KG1 (cell line): ENCODE data around the gene PHGDH.
"Not testable (repeated sequence)": the region's sequence is repeated elsewhere in the genome, so short reads cannot be mapped to it uniquely, and the experiment has no call there.

Experiments
- DNase-seq: peaks from one replicate; lab custom pipeline; 2025; lab: John Stamatoyannopoulos, UW

Gene PHGDH

DNA sequence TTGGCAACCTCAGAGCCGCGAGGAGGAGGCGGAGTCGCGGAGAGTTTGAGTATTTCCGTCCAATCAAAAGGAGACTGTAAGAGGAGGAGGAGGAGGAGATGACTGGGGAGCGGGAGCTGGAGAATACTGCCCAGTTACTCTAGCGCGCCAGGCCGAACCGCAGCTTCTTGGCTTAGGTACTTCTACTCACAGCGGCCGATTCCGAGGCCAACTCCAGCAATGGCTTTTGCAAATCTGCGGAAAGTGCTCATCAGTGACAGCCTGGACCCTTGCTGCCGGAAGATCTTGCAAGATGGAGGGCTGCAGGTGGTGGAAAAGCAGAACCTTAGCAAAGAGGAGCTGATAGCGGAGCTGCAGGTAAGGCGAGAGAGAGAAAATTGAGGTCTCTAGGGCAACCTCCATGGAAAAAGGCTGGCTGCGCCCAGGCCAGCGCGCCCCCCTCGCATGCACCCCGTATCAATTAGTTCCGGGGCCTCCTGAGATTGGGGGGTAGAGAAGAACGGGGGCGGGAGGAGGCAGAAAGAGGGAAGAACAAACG, at the start of gene PHGDH:
Gene PHGDH (plus strand): TSS at position 131 of the 538 bp plus-strand sequence. CDS start 89 bp downstream, at position 220.
- DNase-seq: peak; percentile 36

DNA sequence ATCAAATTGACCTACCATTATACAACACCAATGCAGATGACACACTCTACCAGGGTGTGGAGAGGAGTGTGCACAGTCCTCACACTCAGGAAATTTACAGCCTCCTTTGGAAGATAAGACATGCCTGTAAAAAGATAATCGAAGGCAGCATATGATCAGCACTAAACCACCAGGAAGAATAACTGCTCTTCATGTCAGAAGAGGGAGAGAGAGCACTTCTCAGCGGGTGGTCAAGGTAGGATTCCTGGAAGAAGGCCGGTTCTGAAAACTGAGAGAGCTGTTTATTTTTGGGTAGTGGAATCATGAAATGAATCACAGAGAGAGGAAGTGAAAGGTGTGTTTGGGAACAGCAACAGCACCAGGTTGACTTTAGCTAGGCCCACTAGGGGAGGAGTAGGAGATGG, 49.7 kb upstream of the PHGDH start:
- DNase-seq: no peak

DNA sequence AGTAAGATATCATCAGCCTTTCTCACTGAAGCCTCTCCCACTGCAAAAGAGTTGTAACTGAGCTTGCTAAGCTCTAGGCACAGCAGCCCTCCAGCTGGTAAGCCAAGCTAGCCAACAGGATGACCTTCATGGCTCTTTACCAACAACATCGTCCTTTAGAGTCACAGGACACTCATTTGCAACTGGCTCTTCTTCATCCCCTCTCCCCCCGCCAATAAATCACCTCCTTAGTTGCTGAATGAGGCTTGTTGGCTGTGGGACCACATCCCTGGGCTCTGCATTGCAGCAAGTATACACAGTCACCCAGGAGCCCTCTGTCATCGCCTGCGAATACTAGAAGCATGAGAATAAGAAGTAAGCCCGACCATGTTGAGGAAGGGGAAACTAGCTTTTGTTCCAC, 47.7 kb upstream of the PHGDH start:
- no peak for DNase-seq

DNA sequence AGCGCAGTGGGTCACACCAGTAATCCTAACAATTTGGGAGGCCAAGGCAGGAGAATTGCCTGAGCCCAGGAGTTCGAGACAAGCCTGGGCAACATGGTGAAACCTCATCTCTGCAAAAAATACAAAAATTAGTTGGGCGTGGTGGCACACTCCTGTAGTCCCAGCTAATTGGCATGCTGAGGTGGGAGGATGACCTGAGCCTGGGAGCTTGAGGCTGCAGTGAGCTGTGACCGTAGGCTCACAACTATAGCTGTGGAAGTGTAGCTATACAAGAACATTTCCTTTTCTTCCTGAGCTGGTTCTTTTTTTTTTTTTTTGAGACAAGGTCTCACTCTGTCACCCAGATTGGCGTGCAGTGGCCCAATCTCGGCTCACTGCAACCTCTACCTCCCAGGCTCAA, 44.6 kb upstream of the PHGDH start:
- DNase-seq: no peak

DNA sequence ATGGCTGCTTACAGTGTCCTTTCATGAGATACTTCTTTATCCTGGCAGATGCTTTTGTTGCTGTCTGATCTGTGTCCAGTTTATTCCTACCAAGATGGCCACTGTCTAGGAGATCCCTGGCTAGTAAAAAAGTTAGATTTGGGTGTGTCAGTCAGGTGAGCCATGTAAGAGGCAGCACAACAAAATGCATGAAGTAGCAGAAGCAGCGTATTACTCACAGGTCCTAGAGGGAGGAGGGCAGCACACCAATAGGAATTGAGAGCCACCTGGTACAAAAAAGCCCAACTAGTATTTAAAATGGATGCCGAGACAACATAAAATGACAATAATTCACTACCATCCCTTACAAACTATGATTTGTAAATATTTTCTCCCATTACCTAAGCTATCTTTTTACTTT, 40.8 kb upstream of the PHGDH start:
- no peak for DNase-seq

DNA sequence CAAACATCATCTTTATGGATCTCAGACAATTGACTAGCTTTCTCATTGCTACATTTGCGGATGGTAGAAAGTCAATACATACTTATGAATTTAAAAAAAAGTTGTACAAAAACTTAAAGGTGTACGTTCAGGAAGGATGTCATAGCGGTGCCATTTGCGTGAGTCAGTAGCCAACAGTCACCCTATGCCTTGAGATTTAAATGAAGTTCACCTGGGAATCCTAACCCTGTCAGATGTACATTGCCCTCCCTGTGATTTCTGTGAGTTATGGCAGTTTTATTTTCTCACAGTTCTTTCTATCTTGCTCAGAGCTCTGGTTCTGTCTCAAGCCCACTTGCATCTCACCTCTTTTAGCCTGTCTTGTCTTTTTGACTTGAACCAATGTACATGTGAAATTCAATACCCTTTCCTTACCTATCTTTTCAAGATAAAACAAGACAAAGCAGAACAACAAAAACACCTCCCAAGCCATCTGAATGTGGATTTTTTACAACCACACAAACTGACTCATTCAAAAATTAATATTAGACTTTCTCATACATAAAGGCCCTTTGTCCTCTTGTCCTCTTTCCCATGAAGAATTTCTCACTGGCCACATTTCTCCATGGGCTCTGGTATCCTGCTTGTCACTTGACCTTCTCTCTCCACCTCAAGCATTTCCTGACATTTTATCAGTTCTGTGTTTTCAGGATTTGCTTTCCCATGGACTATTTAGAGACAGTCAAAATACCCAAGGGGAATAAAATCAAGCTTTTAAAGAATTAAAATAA, 38.4 kb upstream of the PHGDH start:
- DNase-seq: no peak

DNA sequence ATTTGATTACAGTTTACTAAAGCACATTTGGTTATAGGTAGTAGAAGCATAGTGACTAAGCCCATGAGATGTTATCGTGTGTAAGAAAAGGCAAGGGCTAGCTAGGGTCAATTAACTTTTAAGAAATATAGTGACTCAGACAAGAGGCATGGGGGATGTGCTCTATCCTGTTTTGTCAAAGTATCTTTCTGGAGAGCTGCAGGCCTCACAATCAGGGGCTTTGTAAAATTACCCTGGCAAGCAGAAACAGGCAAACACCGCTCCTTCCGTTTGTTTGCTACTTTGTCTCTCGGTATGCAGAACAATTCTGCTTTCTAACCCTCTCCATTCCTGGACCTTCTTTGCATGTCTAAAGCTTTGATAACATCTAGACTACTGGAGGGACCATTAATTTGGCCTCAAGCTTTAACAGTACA, 37.6 kb upstream of the PHGDH start:
- DNase-seq: no peak

DNA sequence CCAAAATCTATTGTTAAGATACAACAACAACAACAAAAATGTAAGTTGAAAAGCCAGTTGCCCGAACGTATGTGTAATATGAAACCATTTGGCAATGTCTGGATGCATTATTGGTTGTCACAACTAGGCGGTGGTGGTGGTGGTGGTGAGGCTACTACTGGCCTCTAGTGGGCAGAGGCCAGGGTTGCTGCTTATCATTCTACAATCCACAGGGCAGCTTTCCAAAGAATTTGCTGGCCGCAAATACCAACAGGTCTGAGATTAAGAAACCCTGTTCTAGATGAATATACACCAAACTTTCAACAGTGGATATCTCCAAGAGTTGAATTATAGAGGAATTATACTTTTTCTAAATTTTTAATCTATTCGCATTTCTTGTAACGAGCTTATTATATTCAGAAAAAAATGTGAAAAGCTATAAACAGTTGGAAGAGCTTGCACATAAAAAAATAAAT, 36.9 kb upstream of the PHGDH start:
- no peak for DNase-seq

DNA sequence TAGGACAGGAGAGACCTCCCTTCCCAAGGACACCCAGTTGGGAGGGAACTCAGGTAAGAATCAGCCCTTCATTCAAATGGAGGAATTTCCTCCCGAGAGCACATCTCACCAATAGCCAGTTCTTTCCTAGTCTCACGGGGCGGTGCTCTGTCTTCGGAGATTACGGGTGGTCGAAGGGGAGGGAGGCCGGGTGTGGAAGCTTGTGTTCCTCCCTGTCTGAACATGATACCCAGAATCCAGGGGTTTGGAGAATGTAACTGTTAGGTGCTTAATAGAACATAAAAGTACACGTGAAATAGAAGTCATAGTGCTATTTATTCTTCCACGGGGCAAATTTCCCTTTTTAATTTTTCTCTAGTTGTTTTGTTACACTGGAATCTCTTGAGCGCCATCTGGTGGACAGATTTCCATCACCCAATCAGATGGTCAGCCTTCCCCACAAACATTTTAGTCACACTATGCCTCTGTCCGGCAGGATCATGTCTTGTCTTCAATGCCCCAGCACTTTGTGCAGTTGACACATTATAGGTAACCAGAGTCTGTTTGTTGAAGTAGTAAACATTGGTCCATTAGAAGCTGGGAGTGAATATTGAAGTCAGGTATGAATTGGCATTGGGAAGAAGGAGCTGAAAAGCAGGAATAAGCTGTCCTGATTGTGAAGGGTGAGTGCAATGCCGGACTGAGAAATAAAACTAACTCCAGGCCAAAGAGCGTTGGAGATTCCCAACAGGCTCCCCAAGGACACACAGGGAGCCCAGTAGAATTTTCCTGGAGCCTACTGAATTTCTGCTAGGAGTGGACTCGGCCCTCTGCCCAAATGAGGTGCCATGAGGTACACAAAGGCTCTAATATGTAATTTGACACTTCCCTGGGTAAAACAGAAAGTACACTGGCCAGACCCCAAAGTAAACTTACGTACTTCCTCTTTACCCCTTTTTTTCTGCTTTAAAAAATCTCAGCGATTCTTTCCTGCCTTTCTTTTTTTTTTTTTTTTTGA, 36.1 kb upstream of the PHGDH start:
- peak; percentile 84 for DNase-seq

DNA sequence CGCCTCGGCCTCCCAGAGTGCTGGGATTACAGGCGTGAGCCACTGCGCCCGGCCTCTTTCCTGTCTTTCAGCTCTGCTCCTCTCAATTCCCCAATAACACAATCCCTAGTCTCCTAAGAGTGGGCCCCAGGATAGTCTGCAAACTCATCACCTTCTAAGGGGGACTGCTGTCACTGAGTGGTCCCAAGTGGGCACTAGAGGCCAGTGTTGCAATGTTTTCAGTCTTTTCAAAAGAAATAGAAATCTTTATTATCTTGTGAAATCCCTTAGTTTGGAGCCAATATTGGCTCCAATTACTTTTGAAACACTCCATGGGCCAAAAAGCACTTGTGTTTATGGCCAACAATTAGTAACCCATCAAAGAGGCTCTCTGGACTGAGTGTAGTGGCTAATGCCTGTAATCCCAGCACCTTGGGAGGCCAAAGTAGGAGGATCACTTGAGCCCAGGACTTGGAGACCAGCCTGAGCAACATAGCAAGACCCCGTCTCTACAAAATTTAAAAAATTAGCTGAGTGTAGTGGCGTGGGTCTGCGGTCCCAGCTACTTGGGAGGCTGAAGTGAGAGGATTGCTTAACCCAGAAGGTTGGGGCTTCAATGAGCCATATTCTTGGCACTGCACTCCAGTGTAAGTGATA, 35.0 kb upstream of the PHGDH start:
- DNase-seq: no peak

DNA sequence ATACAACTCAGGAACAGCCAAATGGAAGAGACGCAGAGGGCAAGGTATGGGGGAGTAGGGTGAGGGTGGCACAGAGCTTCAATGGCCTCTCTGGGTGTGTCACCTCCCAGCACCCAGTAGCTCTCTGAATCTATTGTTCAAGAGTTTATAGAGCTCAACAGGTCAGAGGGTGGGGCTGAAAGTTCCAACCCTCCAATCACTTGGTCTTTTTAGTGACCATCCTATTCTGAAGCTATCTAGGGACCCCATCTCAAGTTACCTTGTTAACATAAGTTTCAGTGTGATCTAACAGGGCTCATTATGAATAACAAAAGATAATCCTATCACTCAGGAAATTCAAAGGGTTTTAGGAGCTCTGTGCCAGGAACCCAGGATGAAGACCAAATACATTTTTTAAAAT, 32.5 kb upstream of the PHGDH start:
- no peak for DNase-seq

DNA sequence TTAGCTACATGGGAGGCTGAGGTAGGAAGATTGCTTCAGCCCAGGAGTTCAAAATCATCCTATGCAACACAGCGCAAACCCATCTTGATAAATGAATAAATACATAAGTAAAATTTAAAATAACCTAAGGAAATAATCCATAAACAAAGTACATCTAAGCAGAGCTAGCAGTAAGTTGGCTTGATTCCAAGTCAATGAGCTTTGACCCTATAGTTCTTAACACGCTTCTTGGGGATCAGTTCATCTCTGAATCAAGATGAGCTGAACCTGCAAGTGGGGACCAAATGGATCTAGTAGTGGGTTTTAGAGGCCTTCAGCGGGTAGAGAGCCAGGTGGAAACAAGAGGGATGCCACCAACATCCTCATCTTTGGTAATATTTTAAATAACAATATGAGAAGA, 31.5 kb upstream of the PHGDH start:
- DNase-seq: no peak

DNA sequence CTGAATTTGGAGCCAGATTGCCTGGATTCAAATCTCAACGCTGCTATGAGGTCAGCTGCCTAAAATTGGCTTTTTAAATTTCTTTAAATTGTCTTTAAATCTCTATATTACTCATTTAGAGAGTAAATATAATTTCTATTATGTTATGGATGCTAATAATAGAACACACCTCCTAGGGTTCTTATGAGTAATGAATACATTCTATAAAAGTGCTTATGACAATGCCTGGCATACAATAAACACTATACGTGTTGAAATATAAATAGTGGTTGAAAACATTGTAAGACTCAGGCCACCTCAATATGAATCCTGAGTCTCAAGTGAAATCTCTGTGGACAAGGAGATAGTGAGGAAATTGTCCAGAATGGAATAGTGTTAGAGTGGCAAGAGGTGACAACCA, 31.0 kb upstream of the PHGDH start:
- DNase-seq: no peak

DNA sequence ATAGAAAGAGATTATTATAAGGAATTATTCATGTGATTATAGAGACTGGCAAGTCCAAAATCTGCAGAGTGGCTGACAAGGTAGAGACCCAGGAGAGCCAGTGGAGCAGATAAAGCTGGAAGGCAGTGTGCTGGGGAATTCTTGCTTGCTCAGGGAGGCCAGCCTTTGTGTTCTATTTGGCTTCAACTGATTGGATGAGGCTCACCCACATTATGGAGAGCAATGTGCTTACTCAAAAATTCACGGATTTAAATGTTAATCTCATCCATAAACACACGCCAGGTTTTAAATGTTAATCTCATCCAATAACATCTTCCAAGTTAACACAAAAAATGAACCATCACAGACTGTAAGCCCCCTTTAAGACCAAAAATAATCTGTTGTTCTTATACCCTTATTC, 30.2 kb upstream of the PHGDH start:
- no peak for DNase-seq

DNA sequence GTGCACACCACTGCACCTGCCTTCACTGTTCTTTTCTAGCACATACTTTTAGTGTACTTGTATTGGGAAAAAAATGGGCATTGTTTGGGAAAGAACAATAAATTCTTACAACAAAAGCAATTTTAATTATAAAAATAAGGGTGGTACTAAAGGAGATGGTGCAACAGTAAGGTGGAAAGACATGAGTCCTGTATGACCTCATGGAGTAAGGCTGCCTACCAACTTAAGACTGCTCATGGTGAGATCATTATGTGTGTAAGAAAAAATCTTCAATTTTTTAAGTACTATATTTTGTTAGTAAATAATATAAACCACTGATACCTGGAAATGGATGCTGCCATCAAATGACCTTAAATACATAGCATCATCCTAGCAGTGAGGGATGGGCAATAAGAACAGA, 29.6 kb upstream of the PHGDH start:
- no peak for DNase-seq

DNA sequence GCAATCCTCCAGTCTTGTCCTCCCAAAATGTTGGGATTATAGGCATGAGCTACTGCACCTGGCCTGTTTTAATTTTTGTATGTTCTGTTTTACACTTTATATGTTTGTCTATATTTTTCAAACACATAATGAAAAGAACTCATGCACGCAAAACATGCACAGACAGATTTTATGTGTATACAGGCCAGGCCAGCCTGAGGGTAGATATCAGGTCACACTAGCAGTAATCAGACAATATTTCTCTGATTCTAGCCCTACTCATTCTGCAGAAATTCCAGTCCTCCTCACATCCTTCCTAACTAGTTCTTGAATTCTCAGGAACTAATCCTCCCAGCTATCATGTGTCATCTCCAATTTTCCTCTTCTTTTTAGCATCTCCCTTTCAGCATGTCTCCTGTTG, 27.8 kb upstream of the PHGDH start:
- no peak for DNase-seq

DNA sequence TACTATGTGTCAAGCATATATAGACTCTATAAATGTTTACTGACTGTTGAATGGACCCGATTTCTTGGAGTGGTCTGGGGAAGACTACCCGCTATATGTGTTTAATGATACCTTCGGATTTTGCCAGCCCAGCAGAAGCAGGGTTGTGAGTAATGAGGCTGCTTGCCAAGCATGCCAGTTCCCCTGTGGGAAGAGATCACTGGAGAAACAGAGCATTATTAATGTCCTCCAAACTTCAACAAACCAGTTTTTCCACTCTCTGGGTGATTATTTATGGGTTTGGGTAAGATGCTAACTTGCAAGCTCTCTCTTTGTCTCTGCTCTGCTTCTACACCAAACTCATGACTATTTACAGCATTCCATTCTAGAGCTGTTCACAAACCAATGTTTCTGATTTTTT, 25.1 kb upstream of the PHGDH start:
- DNase-seq: no peak

DNA sequence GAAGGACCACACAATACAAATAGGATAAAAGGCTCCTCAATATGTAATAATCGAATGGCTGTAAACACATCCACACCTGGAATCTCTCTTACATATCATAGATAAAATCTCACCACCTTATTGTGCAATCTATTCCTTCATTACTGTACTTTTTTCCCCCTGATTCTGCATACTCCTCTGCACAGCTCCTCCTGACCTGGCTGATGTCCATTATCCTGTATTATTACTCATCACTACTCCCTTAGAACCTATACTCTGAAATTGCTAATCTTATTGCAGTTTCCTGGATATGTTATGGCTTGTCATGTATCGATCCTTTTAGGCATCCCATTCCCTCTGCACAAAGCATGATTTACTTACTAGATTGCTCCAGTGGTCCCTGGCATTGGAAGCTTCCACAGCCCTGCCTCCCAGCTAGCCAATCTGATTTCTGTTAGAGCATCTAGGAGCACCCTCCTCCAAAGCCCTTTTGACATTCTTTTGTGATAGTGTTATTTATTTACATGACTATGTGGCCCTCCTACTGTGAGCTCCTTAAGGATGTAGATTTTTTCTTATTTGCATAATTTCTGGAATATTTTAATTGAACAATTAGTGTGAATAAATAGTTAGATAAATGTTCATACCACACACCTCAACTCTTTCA, 24.2 kb upstream of the PHGDH start:
- no peak for DNase-seq

DNA sequence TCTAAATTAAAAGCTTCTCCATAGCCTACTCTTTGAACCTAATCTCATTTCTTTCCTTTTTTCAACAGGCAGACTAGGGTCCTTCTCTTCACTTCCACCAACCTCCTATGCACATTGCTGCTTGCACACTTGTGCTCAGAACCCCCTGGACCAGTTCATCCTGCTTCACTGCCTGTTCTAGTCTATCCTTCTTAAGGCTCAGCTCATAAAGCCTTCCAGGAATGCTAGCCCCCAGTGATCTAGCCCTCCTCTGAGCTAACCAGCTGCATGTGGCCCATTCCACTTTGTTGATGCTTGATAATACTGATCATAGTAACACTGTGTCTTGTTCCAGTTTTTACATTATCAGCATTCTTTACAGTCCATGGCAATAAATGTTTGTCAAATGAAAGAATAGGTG, 22.9 kb upstream of the PHGDH start:
- no peak for DNase-seq

DNA sequence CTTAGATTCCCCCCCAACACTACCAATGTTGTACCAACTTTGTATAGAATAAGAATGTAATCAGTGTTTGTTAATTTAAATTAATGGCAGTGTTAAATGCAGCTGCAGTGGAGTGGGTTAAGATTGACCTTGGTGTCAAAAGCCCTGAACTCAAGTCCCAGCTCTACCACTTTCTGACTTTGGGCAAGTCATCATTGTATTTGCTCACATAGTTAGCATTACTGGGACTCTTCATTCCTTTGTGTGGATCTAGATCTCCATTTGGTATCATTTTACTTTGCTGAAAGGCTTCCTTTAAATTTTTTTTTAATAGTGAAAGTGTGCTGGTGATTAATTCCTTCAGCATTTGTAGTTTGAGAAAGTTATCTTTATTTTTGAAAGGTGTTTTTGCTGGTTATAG, 22.2 kb upstream of the PHGDH start:
- no peak for DNase-seq

DNA sequence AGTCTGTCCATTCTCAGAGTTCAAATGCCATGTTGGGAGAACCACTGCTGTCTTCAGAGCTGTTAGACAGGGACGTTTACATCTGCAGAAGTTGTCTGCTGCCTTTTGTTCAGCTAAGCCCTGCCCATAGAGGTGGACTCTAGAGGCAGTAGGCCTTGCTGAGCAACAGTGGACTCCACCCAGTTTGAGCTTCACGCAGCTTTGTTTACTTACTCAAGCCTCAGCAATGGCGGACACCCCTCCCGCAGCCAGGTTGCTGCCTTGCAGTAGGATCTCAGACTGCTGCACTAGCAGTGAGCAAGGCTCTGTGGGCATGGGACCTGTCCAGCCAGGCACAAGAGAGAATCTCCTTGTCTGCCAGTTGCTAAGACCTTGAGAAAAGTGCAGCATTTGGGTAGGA, 14.9 kb upstream of the PHGDH start:
- not testable (repeated sequence) for DNase-seq

DNA sequence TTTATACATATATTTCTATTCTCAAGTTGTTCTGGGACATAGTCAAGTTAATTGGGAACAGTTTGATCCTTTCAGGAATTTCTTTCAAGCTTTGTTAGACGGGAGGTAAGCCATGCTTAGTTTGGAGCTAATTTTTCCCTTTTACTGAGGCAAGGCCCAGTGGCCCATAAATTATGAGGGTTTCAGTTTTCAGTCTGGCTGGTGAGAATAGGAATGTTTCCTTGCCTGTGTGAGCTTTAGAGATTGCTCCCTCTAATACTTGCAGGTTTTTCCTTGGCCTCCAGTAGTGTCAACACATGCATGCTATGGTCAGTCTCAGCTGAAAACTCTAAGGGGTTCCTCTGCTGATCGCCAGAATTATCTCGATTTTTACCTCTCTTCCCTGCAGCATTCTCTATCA, 14.1 kb upstream of the PHGDH start:
- no peak for DNase-seq
